AG09309 (cell line): ENCODE measurements around the gene LPCAT1.

Source experiments
- DNase-seq: peaks from one replicate; pipeline ENCODE4 v3.0.0-alpha.2; 2010; ENCODE audit warnings: low read depth
- H3K4me3 ChIP-seq: 2 replicates; pipeline ENCODE4 v1.5.1; 2011; ENCODE audit warnings: mild to moderate bottlenecking, low read depth, low read length, moderate library complexity; ENCODE audit not compliant: control insufficient read depth
- CTCF ChIP-seq: IDR thresholded peaks from 2 replicates; pipeline ENCODE4 v1.5.1; 2011; ENCODE audit warnings: mild to moderate bottlenecking, low read depth, low read length, inconsistent platforms; ENCODE audit not compliant: insufficient read depth, control insufficient read depth; ENCODE audit errors: missing control alignments

Gene LPCAT1

GRCh38 chr5:1532384-1532783 is 8.6 kb upstream of the LPCAT1 start:
- no peak overlapping the region for H3K4me3 ChIP-seq
- no peak for TF ChIP-seq CTCF
- DNase-seq, result no peak

DNA sequence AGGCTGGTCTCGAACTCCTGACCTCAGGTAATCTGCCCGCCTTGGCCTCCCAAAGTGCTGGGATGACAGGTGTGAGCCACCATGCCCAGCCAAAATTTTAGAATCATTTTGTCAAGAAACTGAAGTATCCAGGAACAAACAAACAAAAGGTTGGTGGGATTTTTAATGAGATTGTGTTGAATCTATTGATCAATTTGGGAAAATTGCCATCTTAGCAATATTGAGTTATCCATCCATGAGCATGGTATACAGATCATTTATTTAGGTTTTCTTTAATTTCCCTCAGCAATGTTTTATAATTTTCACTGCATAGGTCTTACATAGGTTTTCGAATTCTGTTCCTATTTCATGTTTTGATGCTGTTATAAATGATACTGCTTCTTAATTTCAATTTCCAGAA is 5.7 kb upstream of the LPCAT1 start:
- no peak overlapping the region for H3K4me3 ChIP-seq
- no peak for TF ChIP-seq CTCF
- no peak for DNase-seq

GRCh38 chr5:1527533-1528205 is 3.9 kb upstream of the LPCAT1 start:
- no peak for TF ChIP-seq CTCF
- H3K4me3 ChIP-seq, result no peak overlapping the region
- DNase-seq, result no peak

DNA sequence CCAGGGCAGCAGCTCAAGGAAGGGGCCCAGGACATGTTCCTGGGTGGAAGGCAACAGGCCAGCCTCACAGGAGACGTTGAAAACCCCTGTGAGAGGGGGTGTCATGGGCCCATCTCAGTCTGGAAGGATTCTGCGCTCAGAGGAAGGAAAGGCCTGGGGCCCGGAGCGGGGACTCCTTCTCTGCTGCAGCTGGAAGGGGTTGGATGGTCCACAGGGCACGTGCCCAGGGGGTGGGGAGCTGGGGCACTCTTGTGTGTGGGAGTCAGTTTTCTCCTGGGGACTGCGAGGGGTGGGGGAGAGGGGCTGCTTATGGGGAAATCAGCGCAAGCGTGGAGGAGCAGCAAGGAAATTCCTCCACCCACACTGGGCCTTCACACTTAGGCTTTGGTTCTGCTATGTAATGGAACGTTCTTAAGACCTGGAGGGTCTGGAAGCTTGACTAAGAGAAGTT is 2.9 kb upstream of the LPCAT1 start:
- TF ChIP-seq CTCF, result no peak
- no peak for DNase-seq
- H3K4me3 ChIP-seq, result no peak overlapping the region

DNA sequence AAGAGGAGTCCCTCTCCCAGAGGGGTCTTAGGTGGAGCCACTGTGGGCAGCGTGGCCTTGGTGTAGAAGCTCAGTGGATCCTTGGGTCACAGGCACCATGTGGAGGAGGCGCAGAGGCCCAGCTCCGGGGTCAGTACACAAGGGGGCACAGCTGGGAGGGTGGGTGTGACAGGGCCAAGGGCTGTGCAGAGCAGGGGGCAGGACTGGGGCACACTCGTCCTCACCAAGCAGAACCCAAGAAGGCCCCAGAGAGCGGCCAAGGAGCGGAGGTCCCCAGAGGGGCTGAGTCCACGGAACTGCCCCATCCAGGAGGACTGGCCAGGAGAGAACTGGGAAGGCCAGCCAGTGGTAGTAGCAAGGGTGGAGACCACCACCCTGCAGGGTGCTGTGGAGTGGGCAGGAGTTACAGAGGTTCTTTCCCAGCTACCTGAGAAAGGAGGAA is 2.5 kb upstream of the LPCAT1 start:
- no peak overlapping the region for H3K4me3 ChIP-seq
- DNase-seq, result no peak
- TF ChIP-seq CTCF, result no peak

DNA sequence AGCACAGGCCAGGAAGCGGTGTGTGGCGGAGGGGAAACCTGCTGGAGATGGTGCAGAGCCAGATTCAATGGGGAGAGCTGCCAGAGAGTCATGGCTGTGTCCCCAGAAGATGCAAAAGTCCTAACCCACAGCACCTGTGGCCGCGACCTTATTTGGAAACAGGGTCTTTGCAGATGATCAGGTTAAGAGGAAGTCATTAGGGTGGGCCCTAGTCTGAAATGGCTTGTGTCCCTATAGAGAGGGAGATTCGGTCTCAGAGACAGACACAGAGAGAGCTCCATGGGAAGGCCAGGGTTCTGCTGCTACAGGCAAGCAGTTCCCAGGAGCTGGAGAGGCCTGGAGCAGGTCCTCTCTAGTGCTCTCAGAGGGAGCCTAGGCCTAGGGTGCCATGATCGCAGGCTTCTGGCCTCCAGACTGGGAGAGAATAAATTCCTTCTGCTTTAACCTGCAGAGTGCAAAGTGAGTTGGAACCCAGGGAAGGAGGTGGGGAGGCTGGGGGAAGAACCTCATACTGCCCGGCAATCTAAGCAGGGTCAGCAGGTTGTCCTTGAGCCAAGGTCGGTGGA is 1.9 kb upstream of the LPCAT1 start:
- no peak overlapping the region for H3K4me3 ChIP-seq
- DNase-seq, result no peak
- TF ChIP-seq CTCF, result no peak
